GM21737 (cell line): ENCODE data around the gene PKDREJ.

ENCODE experiments used
- ATAC-seq: cut with Tn5 transposase; IDR thresholded peaks from one replicate; pipeline ENCODE4 v1.9.1; 2021; ENCODE audit warnings: mild to moderate bottlenecking, moderate library complexity; ENCODE audit not compliant: unreplicated experiment

PKDREJ gene

DNA sequence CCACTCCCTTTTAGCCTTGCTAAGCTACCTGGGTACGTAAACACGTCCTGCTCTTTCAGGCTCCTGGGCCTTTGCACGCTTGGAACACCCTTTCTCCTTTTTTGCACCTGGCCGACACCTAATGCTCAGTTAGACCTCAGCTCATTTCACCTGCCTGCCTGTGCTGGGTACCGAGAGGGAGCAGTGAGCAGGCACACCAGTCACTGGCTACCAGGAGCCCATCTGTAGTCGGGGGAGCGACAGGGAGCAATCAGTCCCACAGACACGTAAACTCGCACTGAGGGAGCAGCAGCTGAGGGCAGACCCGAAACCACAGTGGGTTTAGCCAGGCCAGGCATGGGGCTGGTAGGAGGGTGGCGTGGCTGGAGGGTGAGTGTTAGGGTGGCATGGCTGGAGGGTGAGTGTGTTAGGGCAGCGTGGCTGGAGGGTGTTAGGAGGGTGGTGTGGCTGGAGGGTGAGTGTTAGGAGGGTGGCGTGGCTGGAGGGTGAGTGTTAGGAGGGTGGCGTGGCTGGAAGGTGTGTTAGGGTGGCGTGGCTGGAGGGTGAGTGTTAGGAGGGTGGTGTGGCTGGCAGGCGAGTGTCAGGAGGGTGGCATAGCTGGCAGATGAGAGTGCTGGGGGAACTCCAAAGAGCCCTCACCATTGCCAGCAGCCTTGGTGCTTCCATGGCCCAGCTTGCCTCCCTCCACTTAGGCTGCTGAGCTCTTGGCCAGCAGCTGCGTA lies 27.1 kb upstream of the PKDREJ start:
- no peak for ATAC-seq

DNA sequence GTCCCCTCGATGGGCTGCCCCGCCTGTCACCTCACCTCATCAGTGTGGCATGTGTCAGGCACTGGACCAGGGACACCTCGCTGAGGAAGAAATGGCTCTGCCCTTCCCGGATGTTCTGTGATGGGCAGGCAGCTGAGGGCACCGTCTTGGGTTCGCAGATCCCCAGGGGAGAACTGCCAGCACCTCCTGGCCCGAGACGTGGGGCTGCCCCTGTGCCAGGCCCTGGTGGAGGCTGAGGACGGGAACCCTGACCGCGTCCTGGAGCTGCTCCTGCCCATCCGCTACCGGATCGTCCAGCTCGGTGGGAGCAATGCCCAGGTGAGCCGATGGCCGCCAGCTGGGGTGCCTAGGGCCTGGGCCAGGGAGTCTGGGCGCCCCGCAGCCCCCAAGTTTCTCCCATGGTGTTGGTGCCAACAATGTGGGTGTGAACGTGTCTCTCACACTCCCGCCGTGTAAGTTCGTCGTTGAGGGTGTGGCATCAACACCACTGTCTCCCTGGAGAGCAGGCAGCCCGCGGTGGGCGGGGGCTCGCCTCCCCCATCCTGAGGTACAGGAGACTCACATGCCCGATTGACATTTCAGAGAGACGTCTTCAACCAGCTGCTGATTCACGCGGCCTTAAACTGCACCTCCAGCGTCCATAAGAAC lies 26.2 kb upstream of the PKDREJ start:
- ATAC-seq = no peak

- no peak for ATAC-seq
Observed at GRCh38 chr22:46288846-46289243, 25.7 kb upstream of the PKDREJ start.

DNA sequence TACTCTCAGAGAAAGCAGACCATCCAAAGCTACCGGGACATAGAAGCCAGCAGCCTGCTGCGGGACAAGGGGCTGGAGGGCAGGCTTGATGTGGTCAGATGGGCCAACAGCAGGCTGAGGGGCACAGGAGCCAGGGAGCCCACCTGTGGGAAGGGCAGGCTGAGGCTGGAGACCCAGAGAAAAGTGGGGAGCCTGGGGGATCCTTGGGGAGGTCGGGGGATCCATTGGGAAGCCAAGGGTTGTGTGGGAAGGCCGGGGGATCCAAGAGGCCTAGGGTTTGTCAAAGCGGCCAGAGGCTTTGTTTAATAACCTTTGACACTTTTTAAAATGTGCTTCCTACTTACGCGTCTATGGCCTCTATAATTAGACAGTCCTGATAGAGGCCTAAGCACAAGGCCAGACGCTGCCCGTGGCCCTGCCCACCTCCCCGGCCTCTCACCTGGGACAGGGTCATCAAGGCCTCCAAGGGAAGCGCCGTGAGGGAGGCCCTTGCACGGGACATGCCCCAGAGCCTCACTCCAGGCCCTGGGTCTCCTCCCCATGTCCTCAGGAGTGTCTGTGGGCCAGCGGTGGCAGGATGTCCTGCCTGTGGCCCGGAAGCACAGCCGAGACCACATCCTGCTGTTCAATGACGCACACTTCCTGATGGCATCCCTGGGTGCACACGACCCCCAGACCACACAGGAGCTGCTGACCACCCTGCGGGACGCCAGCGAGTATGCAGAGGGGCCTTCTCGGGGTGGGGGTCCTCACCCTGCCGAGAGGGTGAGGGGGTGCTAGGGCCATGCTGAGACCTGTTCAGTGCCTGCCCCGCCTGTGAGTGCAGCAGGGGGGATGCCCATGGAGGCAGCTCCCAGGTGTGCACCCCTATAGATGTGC lies 25.0 kb upstream of the PKDREJ start:
- ATAC-seq = peak; percentile 66

DNA sequence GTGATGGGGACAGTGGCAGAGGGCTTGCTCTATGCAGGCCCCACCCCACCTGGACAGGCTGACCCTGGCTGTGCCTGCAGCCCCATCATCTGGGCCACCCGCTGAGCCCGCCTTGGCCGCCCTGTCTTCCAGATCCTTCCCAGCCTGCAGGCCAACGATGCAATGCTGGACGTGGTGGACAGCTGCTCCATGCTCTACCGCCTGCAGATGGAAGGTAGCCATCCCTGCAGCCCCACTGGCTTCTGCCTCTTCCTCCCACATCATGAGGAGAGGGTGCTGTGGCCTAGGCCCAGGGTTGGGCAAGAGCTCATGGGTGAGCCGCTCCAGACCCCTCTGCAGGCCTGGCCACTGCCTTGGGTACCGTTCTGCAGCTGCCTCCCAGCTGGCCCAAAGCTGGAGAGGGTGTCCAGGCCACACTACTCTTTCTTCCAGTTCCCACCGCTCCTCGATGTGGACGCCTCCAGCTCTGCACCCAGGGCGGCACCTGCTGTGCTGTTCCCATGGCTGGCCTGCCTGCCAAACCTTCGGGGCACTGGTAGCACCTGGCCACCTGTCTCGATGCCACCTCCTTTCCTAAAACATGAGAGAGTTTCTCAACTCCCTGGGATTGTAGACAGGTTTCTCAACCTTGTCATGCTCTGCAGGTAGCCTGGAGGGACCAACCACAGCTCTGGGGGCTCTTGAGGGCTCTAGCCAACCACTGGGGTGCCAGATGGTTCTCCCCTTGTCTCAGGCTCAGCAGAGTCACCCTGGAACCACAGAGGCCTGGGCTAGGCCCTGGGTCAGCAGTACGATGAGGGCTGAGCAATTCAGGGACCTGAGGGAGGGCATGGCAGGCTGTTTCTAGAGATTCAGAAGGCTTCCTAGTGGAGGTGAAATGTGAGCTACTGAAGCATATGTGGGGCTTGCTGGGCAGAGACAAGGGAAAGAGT lies 24.1 kb upstream of the PKDREJ start:
- no peak for ATAC-seq

- ATAC-seq = no peak
Observed at GRCh38 chr22:46286006-46286405, 22.9 kb upstream of the PKDREJ start.

- no peak for ATAC-seq
Observed at GRCh38 chr22:46281866-46282678, 18.9 kb upstream of the PKDREJ start.

- ATAC-seq = no peak
Observed at GRCh38 chr22:46280999-46281623, 18.0 kb upstream of the PKDREJ start.

DNA sequence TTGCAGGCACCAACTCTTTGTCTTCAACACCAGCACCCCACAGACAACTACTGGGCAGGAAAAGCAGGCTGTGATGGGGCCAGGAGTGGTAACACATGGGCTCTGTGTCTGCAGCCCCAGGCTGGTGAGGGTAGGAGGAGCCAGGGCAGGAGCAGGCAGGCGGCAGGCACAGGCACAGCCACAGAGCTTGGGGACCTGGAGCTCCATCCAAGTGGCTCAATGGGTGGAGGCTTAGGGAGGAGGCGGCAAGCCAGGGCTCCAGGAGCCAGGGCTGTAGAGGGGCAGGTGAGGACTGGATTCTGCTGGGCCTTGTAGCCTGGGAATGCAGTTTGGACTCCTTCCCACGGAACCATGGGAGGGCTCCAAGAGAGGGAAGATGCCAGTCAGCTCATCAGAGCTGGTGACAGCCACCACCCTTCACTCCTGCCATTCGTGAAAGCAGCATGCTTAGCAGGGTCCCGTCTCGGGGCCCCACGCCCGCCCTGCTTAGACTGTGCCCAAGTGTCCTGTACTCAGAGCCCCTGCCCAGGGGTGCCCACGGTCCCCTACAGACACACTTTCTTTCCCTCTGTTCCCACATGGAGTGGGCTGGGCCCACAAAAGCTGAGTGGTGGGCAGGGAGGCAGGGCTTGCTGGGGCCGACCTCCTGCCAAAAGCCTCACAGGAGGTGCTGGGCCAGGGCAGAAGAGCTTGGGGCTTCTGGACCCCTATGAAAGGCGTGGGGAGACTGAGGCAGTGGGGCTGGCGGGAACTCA lies 17.1 kb upstream of the PKDREJ start:
- no peak for ATAC-seq

DNA sequence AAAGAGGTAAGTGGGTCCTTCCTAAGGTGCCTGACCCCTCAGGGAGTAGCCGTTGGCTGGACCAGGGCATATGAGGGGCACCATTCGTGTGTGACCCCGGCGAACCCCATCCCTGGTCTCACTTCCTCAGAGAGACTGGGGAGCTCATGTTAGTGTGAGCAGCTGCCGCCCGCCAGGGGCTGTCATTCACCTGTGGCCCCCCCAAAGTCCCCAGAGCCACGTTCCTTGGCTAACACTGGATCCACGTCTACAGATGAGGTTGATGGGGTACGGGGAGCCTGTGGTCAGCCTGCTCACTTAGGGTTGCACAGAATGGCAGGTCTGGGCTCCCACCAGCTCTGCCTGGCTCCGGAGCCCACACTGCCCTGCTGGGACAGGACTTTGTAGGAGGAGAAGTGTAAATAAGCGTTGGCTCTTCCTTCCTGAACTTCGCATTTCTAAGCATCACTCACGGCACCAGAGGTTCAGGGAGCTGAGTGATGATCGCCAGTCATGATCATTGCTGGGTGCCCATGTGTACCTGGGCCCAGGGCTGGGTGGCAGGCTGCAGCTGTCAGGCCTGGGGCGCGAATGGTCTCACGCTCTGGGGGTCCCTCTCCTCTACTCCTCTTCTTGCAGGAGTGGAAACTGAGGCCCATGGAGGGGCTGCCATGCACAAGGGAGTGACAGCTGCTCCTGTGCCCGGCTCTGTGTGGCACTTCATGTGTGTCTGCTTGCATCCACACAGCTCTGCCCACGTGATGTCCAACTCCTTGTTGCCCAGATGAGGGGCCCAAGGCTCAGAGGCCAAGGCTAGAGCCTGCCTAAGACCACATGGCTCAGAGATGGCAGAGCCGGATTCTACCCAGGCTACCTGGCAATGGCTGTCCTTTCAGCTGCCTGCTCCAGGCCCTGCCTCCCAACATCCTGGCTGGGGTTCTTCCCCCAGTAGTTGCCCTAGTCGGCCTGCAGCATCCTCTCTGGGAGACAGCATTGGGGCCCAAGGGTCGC lies 15.8 kb upstream of the PKDREJ start:
- ATAC-seq = no peak

- ATAC-seq = no peak
Observed at GRCh38 chr22:46276563-46276962, 13.4 kb upstream of the PKDREJ start.

DNA sequence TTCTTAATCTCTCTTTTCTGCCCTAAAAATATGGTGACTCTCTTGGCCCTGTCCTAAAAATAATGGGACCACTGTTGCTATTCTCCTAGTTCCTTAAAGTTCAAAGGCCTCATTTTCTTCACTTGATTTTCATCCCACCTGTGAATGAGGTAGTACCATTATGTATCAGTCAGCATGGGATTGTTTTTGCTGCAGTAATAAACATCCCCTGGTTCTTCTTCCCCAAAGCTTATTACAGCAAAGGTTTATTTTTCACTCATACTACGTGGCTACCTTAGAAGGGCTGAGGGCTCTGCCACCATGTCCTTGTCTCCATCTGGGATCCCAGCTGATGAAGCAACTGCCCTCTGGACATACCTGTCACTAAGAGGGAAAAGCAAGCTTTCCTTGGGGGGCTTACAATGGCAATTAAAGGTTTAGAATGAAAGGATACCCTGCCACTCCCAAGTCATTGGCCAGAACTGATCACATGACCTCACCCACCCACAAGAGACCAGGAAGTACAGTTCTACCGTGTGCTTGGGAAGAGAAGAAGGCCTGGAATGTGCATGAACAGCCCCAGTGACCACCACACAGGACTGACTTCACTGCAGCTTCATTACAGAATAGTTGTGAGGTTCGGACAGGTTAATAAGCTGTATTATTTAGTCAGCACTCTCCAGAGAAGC lies 12.4 kb upstream of the PKDREJ start:
- ATAC-seq = no peak

- ATAC-seq = no peak
Observed at GRCh38 chr22:46274381-46274780, 11.2 kb upstream of the PKDREJ start.

DNA sequence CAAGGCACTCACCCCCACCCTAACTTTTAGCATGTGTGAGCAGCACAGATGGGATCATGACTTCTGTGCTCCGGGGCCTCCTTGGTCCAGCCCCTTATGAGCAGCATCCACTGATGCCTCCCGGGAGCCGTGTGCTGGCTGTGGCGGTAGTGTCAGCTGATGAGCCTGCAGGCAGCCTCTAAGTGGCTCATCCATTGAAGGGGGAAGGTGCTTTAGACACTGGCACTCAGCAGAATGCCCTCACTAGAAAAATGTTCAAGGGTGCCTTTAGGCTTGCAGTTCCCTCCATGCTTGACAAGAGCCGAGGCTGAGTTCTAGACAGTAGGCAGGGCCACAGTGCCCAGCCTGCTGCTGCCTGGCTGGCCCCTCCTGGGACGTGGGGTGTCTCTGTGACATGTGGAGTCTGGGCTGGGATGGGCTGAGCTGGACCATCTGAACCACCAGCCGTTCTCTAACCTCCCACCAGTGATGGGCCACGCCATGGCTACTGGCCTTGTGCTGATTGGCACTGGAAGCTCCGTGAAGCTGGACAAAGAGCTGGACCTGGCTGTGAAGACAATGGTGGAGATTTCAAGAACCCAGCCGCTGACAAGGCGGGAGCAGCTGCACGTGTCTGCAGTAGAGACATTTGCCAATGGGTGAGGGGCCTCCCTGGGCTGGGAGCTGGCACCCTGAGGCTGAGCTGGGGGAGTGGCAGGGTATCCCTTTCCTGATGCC lies 10.4 kb upstream of the PKDREJ start:
- no peak for ATAC-seq

DNA sequence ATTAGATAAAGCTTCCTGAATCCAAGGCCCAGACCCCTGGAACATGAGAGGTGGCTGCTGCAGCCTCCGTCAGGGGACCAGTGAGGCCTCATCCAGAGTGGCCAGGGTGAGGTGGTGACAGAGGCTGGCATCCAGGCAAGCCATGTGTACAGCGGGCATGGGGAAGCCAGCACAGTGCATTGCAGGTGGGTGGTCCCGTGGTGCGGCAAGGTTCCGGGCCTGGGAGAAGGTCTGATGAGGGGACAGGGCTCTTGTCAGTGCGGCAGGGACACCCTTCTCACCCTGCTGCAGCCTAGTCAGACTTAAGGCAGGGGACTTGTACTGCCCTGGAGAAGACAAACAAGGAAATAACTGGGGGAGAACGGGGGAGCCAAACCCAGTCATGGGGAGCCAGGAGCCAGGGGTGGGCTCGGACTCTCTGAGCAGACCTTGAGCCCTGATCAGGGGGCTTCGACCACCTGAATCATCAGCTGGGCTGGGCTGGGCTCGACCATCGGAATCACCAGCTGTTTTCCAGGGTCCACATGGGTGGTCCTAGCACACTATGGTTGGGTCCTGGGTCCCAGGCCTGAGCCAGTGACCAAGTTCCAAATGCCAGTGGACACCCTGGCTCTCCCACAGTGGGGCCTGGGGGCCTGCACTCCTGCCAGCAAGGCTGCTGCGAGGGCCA lies 9.8 kb upstream of the PKDREJ start:
- ATAC-seq = no peak

GRCh38 chr22:46272196-46272595 lies 9.1 kb upstream of the PKDREJ start:
- no peak for ATAC-seq
